ENCODE results near the gene EAPP. TPM values are rescaled to one million over a fixed set of nuclear protein-coding genes. Genes with fewer than 3 reads are reported as not detected.

EAPP gene
- total RNA-seq = 28.2 and 44.7 TPM in 2 replicates

GRCh38 chr14:34539407-34540180 lies at the start of gene EAPP:
Gene EAPP (minus strand): TSS chr14:34539701. CDS start chr14:34539628, 73 bp downstream.

Other genes starting within 250 kb of the EAPP start
- gene SPTSSA, start 77.5 kb downstream of the EAPP start, total RNA-seq = 8.3 and 9.7 TPM in 2 replicates
- gene SNX6, start 90.4 kb upstream of the EAPP start, total RNA-seq = 98.3 and 116 TPM in 2 replicates
- 53.9 and 54.1 TPM in 2 replicates for gene CFL2, start 174.9 kb upstream of the EAPP start, total RNA-seq